ENCODE results near the gene POLA1. TPM values are rescaled to one million over a fixed set of nuclear protein-coding genes. Genes with fewer than 3 reads are reported as not detected.

POLA1 gene
- total RNA-seq, 2 donors from 2014 or later = 7.9 to 19.6 TPM

- no peak for DNase-seq
- Histone ChIP-seq H3K27ac (no peak overlapping the region), H3K36me3 (no peaks in the 10 kb centered on the region), H3K9me3 (no peaks in the 10 kb centered on the region), H3K4me1 (no peaks in the 10 kb centered on the region), H3K9ac (ENCODE audit: low read depth in 2 of 2, low read length in 2 of 2) (no peak overlapping the region), H3K27me3 (no peaks in the 10 kb centered on the region), H3K4me3 (no peak overlapping the region)
- no peak for TF ChIP-seq CTCF (IDR thresholded peaks at IDR 0.05)
- intact Hi-C loops (cut with DNase I) = no loop called here
Measured at GRCh38 chrX:24925430-24925829, 231.7 kb downstream of the POLA1 start.

GRCh38 chrX:24927372-24927771 lies 233.7 kb downstream of the POLA1 start:
- Histone ChIP-seq H3K27ac (no peak overlapping the region), H3K27me3 (no peaks in the 10 kb centered on the region), H3K4me1 (no peaks in the 10 kb centered on the region), H3K9ac (ENCODE audit: low read depth in 2 of 2, low read length in 2 of 2) (no peak overlapping the region), H3K4me3 (no peak overlapping the region), H3K36me3 (no peaks in the 10 kb centered on the region), H3K9me3 (no peaks in the 10 kb centered on the region)
- no peak for TF ChIP-seq CTCF (IDR thresholded peaks at IDR 0.05)
- DNase-seq = no peak
- intact Hi-C loops (cut with DNase I) = no loop called here

GRCh38 chrX:24928114-24928513 lies 234.4 kb downstream of the POLA1 start:
- Histone ChIP-seq H3K36me3 (no peaks in the 10 kb centered on the region), H3K27ac (no peak overlapping the region), H3K4me1 (no peaks in the 10 kb centered on the region), H3K27me3 (no peaks in the 10 kb centered on the region), H3K9me3 (no peaks in the 10 kb centered on the region), H3K9ac (ENCODE audit: low read depth in 2 of 2, low read length in 2 of 2) (no peak overlapping the region), H3K4me3 (no peak overlapping the region)
- intact Hi-C loops (cut with DNase I) = no loop called here
- no peak for DNase-seq
- no peak for TF ChIP-seq CTCF (IDR thresholded peaks at IDR 0.05)

GRCh38 chrX:24934279-24934678 lies 240.6 kb downstream of the POLA1 start:
- H3K9me3 ChIP-seq = no peaks in the 10 kb centered on the region
- no peak overlapping the region for H3K27ac ChIP-seq
- no peak overlapping the region for H3K4me3 ChIP-seq
- no peaks in the 10 kb centered on the region for H3K27me3 ChIP-seq
- H3K36me3 ChIP-seq = no peaks in the 10 kb centered on the region
- H3K9ac ChIP-seq (ENCODE audit: low read depth in 2 of 2, low read length in 2 of 2) = no peak overlapping the region
- TF ChIP-seq CTCF (IDR thresholded peaks at IDR 0.05) = no peak
- intact Hi-C loops (cut with DNase I) = no loop called here
- H3K4me1 ChIP-seq = no peaks in the 10 kb centered on the region
- no peak for DNase-seq

- H3K9ac ChIP-seq (ENCODE audit: low read depth in 2 of 2, low read length in 2 of 2) = no peak overlapping the region
- no peaks in the 10 kb centered on the region for H3K36me3 ChIP-seq
- no peak for DNase-seq
- no peaks in the 10 kb centered on the region for H3K27me3 ChIP-seq
- H3K27ac ChIP-seq = no peak overlapping the region
- no peaks in the 10 kb centered on the region for H3K9me3 ChIP-seq
- no peaks in the 10 kb centered on the region for H3K4me1 ChIP-seq
- H3K4me3 ChIP-seq = no peak overlapping the region
- TF ChIP-seq CTCF (IDR thresholded peaks at IDR 0.05) = no peak
- intact Hi-C loops (cut with DNase I) = no loop called here
Measured at GRCh38 chrX:24945009-24945408, 251.3 kb downstream of the POLA1 start.

- no peaks in the 10 kb centered on the region for H3K4me1 ChIP-seq
- no peaks in the 10 kb centered on the region for H3K9me3 ChIP-seq
- no peaks in the 10 kb centered on the region for H3K27me3 ChIP-seq
- no peak for DNase-seq
- no peak overlapping the region for H3K4me3 ChIP-seq
- no peak for TF ChIP-seq CTCF (IDR thresholded peaks at IDR 0.05)
- no peaks in the 10 kb centered on the region for H3K36me3 ChIP-seq
- intact Hi-C loops (cut with DNase I) = no loop called here
- no peak overlapping the region for H3K27ac ChIP-seq
- H3K9ac ChIP-seq (ENCODE audit: low read depth in 2 of 2, low read length in 2 of 2) = no peak overlapping the region
Measured at GRCh38 chrX:24946369-24946768, 252.7 kb downstream of the POLA1 start.

Data from colonic mucosa (tissue), 4 donors.